ENCODE results near the gene HMCN1.

HMCN1 gene

DNA sequence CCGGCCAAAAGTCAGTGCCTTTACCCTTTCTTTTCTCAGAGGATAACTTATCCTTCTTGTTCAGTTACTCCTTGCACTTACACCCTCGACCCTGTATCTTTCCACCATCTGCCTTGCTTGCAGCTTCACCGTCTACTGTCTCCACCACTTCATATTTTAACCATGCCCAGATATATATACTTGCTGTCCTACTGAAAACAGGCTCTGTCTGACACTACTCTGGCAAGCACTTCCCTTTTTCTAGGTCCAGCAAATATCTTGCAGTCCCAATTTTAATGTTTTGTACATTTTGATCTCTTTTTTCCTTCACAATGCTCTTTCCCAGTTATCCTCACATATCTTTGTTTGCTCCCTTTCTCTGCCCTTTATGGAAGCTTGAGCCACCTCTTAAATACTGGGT lies 332.2 kb downstream of the HMCN1 start:
- no peak overlapping the region for H3K4me3 ChIP-seq (ENCODE audit: low read length)
- TF ChIP-seq ZNF274 (IDR thresholded peaks at IDR 0.05; ENCODE audit: low read depth, low read length): no peak

DNA sequence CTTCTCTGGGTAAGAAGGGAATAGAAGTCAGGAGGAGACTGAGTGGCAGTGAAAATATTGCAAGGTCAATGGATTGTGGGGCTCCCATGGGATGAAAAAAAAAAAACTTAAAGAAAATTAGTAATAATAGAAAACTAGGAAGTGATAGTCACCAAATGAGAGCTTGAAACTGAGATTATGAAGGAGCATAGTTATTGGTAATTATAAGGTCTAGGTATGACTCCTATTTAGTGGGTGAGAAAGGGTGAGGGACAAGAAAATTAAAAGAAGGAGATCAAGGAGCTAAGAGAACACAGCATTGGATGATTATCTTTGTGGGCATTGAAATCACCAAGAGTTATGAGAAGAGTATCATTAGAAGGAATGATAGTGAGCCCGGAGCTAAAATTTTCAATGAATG lies 339.5 kb downstream of the HMCN1 start:
- no peak overlapping the region for H3K4me3 ChIP-seq (ENCODE audit: low read length)
- TF ChIP-seq ZNF274 (IDR thresholded peaks at IDR 0.05; ENCODE audit: low read depth, low read length): no peak

DNA sequence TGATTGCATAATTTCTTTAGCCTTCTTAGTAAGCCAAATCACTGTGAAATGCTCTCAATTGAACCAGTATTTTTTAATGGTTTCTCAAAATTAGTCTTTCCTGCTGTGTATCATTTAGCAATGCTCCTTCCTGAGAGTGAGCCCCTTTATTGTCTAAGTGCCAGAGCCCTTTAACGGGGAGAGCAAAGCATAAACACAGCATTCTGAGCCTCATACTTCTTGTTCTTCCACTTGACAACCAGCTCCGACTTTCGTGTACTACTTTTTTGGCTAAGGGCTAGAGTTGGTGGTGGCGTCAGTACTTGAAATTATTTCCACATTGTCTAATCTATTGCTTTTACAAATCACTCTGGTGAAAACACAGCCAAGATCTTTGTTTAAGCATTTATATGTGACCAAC lies 341.8 kb downstream of the HMCN1 start:
- no peak overlapping the region for H3K4me3 ChIP-seq (ENCODE audit: low read length)
- no peak for TF ChIP-seq ZNF274 (IDR thresholded peaks at IDR 0.05; ENCODE audit: low read depth, low read length)

DNA sequence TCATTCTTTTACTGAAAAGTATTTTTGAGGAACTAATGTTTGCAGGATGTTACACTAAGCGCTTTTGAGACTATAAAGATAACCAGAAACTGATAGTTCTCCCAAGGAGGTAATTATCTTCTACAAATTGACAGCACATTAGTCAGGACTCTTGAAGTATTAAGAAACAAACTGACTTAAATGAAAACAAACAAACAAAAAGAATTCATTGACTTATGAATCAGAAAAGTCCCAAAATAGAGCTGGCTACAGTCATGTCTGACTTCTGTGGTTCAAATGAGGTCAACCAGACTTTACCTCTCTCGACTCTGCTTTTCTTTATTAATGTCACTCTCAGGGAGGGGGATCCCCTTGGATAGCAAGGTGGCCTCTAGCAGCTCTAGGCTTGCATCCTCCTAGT lies 344.1 kb downstream of the HMCN1 start:
- no peak overlapping the region for H3K4me3 ChIP-seq (ENCODE audit: low read length)
- no peak for TF ChIP-seq ZNF274 (IDR thresholded peaks at IDR 0.05; ENCODE audit: low read depth, low read length)

DNA sequence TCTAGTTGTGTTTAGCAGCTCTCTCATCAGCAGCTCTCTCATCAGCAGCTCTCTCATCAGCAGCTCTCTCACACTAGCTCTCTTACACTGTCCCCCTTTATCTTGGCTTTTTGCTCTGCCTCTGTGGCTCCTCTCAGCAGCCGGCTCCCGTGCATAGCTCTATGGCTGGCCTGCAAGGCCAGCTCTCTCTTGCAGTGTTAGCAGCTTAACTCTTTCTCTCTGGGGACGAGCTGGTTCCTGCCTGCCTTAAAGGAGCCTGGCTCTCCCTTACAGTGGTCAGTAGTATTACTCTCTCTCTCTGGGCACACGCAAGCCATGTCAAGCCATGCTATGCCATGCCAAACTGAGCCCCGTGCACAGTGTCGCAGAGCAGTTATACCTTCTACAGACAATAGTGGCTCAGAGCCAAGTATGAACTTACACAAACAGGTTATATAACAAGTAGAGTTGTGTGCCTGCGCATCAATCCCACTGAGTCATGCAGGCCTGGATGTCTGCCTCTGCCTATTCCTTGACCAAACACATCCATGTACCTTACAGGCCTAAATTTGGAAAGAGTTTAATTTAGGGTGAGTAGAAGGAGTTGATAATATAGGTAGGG lies 345.0 kb downstream of the HMCN1 start:
- no peak overlapping the region for H3K4me3 ChIP-seq (ENCODE audit: low read length)
- TF ChIP-seq ZNF274 (IDR thresholded peaks at IDR 0.05; ENCODE audit: low read depth, low read length): no peak

DNA sequence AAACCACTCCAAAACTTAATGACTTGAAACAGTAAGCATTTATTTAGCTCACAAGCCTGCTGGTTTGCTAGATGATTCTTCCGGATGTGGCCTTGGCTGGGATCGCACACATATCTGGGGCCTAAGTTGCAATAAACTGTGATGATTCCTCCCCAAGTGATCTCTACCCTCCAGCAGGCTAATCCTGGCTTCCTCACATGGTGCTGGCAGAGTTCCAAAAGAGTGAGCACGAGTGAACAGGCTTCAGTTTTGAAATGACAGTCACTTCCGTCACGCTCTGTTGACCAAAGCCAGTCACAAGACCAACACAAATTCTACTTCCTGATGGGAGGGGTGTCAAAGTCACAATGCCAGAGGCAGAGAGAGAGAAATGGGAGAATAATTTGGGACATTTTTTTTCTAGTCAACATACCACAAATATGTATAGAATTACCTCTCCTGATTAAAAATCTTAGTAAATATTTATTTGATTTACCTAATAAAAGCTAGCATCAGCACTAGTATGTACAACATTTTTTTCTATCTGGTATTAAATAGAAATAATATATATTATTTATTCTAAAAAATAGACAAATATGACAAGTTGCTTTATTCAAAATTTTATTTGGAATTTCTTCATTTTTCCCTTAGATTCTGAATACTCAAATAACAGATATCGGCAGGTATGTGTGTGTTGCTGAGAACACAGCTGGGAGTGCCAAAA lies 348.2 kb downstream of the HMCN1 start:
- no peak overlapping the region for H3K4me3 ChIP-seq (ENCODE audit: low read length)
- TF ChIP-seq ZNF274 (IDR thresholded peaks at IDR 0.05; ENCODE audit: low read depth, low read length): no peak

DNA sequence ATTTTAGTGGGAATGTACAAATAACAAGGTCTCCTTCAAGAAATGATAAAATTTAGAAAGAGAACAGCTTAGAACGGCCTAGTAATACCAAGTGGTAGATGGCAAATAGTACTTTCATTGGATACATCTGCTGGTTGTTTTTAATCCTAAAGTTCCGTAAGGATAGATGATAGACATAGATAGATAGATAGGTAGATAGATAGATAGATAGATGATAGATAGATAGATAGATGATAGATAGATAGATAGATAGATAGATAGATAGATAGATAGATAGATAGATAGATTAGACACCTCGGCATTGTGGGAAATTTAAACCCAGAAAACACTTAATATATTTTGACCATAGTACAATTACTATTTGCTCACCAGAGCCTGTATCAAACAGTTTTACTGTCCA lies 352.4 kb downstream of the HMCN1 start:
- no peak for TF ChIP-seq ZNF274 (IDR thresholded peaks at IDR 0.05; ENCODE audit: low read depth, low read length)
- no peak overlapping the region for H3K4me3 ChIP-seq (ENCODE audit: low read length)

DNA sequence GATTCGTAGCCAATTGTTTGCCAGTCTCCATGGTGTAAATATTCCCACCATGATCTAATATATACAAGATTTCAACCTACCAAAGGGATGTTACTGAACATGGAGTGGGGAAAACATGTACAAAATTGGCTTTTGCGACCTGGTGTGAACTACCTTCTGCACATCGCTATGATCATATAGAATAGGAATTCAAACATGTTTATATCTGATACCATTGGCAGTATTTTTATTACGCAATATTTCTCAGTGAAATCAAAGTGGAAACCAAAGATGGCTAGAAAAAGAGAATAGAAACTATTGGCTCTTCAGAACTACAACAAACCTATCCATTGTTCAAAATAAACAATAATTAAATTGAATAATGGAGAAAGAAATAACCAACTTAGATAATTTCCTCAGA lies 355.7 kb downstream of the HMCN1 start:
- TF ChIP-seq ZNF274 (IDR thresholded peaks at IDR 0.05; ENCODE audit: low read depth, low read length): no peak
- H3K4me3 ChIP-seq (ENCODE audit: low read length): no peak overlapping the region

DNA sequence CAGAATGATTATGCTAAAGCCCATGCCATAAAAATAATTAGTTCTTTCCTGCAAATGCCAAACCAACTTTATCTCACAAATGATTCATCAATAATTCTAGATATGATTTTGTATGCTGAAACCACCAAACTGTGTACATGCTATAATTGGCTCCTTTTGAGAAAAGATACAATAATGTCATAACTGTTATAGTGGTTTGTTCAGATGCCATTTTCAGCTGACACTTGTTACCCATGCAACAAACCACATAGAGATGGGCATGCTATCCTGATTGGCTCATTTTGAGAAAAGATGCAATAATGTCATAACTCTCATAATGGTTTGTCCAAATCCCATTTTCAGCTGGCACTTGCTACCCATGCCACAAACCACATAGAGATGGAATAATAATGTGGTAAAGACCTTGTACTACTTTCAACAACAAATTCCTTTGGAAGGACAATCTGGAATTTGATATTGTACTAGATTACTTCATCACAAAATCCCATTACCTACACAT lies 357.1 kb downstream of the HMCN1 start:
- no peak for TF ChIP-seq ZNF274 (IDR thresholded peaks at IDR 0.05; ENCODE audit: low read depth, low read length)
- H3K4me3 ChIP-seq (ENCODE audit: low read length): no peak overlapping the region

DNA sequence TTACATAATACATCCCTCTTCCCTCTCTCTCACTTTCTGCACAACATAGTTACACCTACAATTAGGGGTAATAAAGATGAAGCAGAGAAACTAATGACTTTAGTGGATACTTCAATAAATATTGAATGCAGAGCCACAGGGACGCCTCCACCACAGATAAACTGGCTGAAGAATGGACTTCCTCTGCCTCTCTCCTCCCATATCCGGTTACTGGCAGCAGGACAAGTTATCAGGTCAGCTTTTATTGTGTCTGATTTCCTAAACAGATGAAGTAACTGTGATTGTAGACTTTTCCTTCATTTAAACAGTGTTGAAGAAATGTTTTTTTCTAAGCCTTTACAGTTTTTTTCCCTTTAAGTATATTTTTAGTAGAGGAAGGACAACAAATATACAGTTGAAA lies 359.2 kb downstream of the HMCN1 start:
- no peak for TF ChIP-seq ZNF274 (IDR thresholded peaks at IDR 0.05; ENCODE audit: low read depth, low read length)
- no peak overlapping the region for H3K4me3 ChIP-seq (ENCODE audit: low read length)

DNA sequence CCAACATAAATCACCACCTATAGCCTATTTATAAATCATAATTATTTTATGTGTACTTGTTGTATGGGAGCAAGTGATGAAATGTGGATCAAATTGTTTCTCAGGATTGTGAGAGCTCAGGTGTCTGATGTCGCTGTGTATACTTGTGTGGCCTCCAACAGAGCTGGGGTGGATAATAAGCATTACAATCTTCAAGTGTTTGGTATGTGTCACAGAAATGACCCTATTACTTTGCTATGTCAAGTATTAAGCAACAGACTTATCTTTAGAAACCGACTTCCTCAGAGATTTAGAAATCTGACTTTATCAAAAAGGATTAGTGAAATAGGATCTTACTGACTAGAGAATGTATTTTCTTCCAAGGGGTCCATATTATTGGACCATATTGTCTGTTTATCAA lies 360.0 kb downstream of the HMCN1 start:
- no peak for TF ChIP-seq ZNF274 (IDR thresholded peaks at IDR 0.05; ENCODE audit: low read depth, low read length)
- H3K4me3 ChIP-seq (ENCODE audit: low read length): no peak overlapping the region

DNA sequence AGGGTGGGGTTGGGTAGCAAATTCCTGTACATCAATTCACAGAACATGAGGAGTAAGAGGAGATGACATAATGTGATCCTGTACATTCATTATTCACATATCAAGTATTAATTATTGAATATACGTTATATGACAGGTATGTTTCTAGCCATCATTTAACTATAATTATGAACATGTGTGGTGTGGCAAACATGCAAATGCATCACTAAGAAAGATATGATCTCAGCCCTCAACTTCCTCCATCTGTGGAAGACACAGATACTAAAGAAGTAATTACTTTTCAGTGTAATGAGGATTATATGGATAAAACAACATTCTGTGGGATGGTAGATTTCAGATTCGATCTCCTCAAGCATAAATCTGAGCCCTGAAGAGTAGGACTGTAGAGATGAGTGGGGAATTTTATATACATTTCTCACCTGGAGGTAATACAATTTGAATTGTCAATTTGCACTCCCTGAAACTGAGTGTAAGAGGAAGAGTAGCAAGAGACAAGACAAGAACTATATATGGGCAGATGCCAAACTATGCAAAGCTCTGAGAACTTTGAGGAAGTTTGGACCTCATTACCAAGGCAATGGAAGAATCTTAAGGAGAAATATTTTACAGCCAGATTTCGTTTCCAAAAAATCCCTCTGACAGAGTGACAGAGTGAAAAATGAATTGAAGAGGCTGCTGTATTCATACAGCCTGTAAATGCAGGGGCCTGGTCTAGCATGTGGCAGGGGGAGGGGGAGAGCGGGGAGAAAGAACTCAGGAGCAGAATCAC lies 365.3 kb downstream of the HMCN1 start:
- no peak overlapping the region for H3K4me3 ChIP-seq (ENCODE audit: low read length)
- no peak for TF ChIP-seq ZNF274 (IDR thresholded peaks at IDR 0.05; ENCODE audit: low read depth, low read length)

DNA sequence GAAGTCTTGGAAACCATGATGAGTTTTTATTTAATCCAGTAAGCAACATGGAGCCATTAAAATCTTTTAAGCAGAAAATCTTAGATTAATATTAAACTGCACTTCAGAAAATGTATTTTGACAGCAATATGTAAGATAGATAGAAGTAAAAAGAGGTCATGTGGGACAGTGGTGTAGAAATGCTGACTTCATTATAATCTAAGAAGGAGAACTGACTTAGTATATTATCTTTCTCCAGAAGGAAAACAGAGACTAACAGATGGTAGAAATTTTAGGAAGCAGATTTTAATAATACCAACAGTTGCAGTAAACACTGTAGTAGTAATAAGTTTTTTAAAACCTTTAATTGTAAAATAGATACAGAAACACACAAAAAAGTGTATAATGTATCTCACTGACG lies 367.9 kb downstream of the HMCN1 start:
- no peak overlapping the region for H3K4me3 ChIP-seq (ENCODE audit: low read length)
- TF ChIP-seq ZNF274 (IDR thresholded peaks at IDR 0.05; ENCODE audit: low read depth, low read length): no peak

DNA sequence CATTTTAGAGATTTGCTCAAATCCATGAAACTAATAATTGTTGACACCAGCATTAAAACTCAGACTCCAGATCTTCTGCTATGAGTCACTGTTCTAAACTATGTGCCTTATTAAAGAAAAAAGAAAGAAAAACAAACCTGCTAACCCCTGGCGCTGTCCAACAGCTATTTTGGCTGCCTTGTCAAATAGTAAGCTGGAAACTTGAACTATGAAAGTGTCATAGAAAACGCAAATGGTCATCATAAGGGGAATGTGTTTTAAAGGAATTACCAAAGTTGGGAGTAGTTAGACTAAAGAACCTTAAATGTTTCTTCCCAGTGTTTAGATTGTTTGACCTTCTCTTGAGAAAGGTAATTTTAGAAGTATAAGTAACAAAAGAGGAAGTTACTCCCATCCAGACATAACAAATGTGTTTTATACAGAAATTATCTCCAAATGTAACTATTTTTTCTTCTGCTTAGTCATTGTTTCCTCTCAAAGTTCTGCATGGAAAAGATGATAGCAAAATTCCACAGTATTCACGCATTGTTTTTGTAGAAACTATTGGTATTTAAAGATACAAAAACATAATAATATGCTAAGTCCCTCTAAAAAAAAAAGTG lies 368.5 kb downstream of the HMCN1 start:
- no peak overlapping the region for H3K4me3 ChIP-seq (ENCODE audit: low read length)

More for the DNA sequence above, 368.5 kb downstream of the HMCN1 start:
- TF ChIP-seq ZNF274 (IDR thresholded peaks at IDR 0.05; ENCODE audit: low read depth, low read length): no peak
